ENCODE measurements around the gene PCNX4. TPM values are rescaled to one million over a fixed set of nuclear protein-coding genes. Genes with fewer than 3 reads are reported as not detected.

PCNX4 gene
- total RNA-seq, 2 experiments from 2014 or later: 49.1 to 54.4 TPM

GRCh38 chr14:60184146-60184904, 92.6 kb downstream of the PCNX4 start:
- H3K79me2 ChIP-seq (ENCODE audit: insufficient read depth, low read depth, low read length): no peaks in the 10 kb centered on the region
- ChIA-PET CTCF (ENCODE audit: unreplicated experiment) (interaction anchor here (1.6 to 2.4 kb wide), 3 partner anchors 120 to 219 kb away, joined by 5 to 13 read pairs (median 8); no protein-coding TSS in a partner anchor), POLR2A (interaction anchor here (0.6 to 6.5 kb wide), 25 partner anchors 12 to 380 kb away, joined by 3 to 44 read pairs (median 4); partner anchors contain the start of genes DHRS7, PCNX4 and PPM1A)
- H4K20me1 ChIP-seq (ENCODE audit: insufficient read depth, low read length): no peaks in the 10 kb centered on the region
- peak overlapping the region; percentile 42 for H3K27ac ChIP-seq (ENCODE audit: low read depth, low read length, poor library complexity, severe bottlenecking)
- intact Hi-C loops (cut with micrococcal nuclease; ENCODE audit: unreplicated experiment): loop anchor here (1.0 to 10.0 kb wide), 5 partner anchors 120 to 700 kb away; partner anchors contain the start of genes JKAMP and L3HYPDH
- H3K9me2 ChIP-seq (ENCODE audit: insufficient read depth, low read length): no peaks in the 10 kb centered on the region
- H3K9me3 ChIP-seq (ENCODE audit: low read length): peaks cover 6% of the 10 kb centered on the region; the same call in 1 of the 2 replicates
- peak overlapping the region; percentile 99 for H2AFZ ChIP-seq (ENCODE audit: low read length)
- TF ChIP-seq EZH2phosphoT487 (IDR thresholded peaks at IDR 0.05; ENCODE audit: borderline replicate concordance, low read depth, low read length) (no peak), CTCF (conservative IDR thresholded peaks at IDR 0.05; ENCODE audit: low read length) (peak; percentile 100)
- peak overlapping the region; percentile 65 for H3K4me3 ChIP-seq (ENCODE audit: low read depth, low read length, poor library complexity, severe bottlenecking)
- H3K4me2 ChIP-seq (ENCODE audit: low read length): peak overlapping the region; percentile 82
- H3K4me1 ChIP-seq (ENCODE audit: insufficient read depth, low read length, poor library complexity, severe bottlenecking): peaks cover 38% of the 10 kb centered on the region
- DNase-seq (ENCODE audit: low spot score): peak; percentile 91
- BruUV-seq (replicated peaks): no TSS peak
- H3K36me3 ChIP-seq (ENCODE audit: insufficient read depth, low read length): no peaks in the 10 kb centered on the region

GRCh38 chr14:60184905-60185555, 93.3 kb downstream of the PCNX4 start:
- no TSS peak for BruUV-seq (replicated peaks)
- Histone ChIP-seq H4K20me1 (ENCODE audit: insufficient read depth, low read length) (no peaks in the 10 kb centered on the region), H3K4me2 (ENCODE audit: low read length) (peak overlapping the region; percentile 82), H3K4me1 (ENCODE audit: insufficient read depth, low read length, poor library complexity, severe bottlenecking) (peaks cover 45% of the 10 kb centered on the region), H3K79me2 (ENCODE audit: insufficient read depth, low read depth, low read length) (no peaks in the 10 kb centered on the region), H2AFZ (ENCODE audit: low read length) (peak overlapping the region; percentile 99), H3K9me2 (ENCODE audit: insufficient read depth, low read length) (no peaks in the 10 kb centered on the region), H3K36me3 (ENCODE audit: insufficient read depth, low read length) (no peaks in the 10 kb centered on the region), H3K4me3 (ENCODE audit: low read depth, low read length, poor library complexity, severe bottlenecking) (peak overlapping the region; percentile 65), H3K9me3 (ENCODE audit: low read length) (no peaks in the 10 kb centered on the region), H3K27ac (ENCODE audit: low read depth, low read length, poor library complexity, severe bottlenecking) (peak overlapping the region; percentile 42)
- CTCF ChIA-PET (ENCODE audit: unreplicated experiment): interaction anchor here (0.8 to 2.4 kb wide), 4 partner anchors 121 to 220 kb away, joined by 3 to 13 read pairs (median 6); no protein-coding TSS in a partner anchor
- POLR2A ChIA-PET: interaction anchor here (0.6 to 6.5 kb wide), 18 partner anchors 8 to 379 kb away, joined by 3 to 44 read pairs (median 4); partner anchors contain the start of genes DHRS7, PCNX4 and PPM1A
- DNase-seq (ENCODE audit: low spot score): peak; percentile 59
- intact Hi-C loops (cut with micrococcal nuclease; ENCODE audit: unreplicated experiment): loop anchor here (1.0 to 10.0 kb wide), 5 partner anchors 121 to 700 kb away; partner anchors contain the start of genes JKAMP and L3HYPDH
- no peak for TF ChIP-seq CTCF (conservative IDR thresholded peaks at IDR 0.05; ENCODE audit: low read length)
- TF ChIP-seq EZH2phosphoT487 (IDR thresholded peaks at IDR 0.05; ENCODE audit: borderline replicate concordance, low read depth, low read length): no peak

Data from OCI-LY7 (cell line).